NCI-H2227 (cell line): Measurements from ENCODE around the gene IGFBP7.

Source experiments
- DNase-seq: peaks from one replicate; lab custom pipeline; 2025; ENCODE audit not compliant: unreplicated experiment; lab: John Stamatoyannopoulos, UW

IGFBP7 gene

DNA sequence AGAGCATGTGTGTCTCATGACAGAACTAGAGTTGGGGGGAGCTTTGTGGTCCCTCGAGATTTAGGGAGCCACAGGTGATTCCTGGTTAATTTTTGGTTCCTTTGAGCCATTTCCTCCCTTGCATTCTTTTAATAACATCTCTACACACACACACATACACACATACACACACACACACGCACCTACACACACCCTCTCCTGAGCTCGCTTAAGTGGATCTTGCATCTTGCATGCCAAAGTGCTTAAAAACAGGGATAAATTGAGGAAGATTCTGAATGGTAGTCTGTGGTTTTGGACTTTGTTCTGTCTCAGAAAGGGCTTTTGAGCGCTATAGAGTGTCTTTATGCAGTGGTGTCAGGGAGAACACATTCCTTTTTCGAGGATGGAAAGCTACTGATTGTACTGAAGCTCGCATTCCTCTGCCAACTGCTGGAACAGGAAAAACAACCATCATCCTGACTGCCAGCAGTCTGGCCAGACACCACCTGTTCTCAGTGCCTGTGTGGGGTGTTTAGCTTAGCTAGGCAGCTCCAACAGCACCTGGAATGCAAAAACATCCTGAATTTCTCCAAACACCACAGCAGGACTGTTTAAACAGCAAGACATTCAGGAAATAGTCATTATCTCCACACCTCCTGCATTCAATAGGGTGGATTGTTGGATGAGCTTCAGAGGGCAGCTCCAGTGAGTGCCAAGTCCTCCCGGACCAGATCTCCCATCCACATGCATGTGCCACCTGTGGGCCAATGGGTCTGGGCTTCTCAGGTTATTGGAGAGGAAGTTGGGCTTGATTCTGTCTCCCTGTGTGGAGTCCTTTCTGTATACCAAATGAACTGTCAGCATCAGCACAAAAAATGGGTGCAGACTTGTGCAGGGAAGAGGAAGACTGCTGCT, 21.9 kb upstream of the IGFBP7 start:
- no peak for DNase-seq

DNA sequence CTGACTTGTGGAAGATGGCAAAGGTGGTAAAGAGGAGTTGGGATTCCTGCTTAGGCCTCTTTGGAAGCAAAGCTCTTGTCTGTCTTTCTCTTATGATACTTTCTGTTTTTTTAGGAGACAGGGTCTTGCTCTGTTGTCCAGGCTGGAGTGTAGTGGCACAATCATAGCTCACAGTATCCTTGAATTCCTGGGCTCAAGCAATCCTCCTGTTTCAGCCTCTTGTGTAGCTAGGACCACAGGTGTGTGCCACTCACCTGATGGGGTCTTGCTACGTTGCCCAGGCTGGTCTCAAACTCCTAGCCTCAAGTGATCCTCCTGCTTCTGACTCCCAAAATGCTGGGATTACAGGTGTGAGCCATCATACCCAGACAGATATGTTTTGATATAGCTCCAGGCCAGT, 19.3 kb upstream of the IGFBP7 start:
- no peak for DNase-seq

DNA sequence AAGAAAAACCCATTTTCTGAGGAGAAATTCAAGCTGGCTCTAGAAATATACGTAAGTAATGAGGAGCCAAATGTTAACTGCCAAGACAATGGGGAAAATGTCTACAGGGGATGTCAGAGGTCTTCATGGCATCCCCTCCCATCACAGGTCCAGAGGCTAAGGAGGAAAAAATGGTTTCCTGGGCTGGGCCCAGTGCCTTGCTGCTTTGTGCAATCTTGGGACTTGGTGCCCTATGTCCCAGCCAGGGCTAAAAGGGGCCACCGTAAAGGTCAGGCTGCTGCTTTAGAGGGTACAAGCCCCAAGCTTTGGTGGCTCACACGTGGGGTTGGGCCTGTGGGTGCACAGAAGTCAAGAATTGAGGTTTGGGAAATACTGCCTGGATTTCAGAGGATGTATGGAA, 17.2 kb upstream of the IGFBP7 start:
- DNase-seq = no peak

DNA sequence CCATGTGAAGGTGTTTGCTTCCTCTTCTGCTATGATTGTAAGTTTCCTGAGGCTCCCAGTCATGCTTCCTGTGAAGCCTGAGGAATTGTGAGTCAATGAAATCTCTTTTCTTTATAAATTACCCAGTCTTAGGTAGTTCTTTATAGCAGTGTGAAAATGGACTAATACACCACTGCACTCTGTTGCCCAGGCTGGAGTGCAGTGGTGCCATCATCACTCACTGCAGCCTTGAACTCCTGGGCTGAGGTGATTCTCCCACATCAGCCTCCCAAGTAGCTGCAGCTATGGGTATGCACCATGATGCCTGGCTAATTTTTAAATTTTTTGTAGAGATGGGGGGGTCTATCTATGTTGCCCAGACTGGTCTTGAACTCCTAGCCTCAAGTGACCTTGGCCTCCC, 15.8 kb upstream of the IGFBP7 start:
- DNase-seq = peak; percentile 7

DNA sequence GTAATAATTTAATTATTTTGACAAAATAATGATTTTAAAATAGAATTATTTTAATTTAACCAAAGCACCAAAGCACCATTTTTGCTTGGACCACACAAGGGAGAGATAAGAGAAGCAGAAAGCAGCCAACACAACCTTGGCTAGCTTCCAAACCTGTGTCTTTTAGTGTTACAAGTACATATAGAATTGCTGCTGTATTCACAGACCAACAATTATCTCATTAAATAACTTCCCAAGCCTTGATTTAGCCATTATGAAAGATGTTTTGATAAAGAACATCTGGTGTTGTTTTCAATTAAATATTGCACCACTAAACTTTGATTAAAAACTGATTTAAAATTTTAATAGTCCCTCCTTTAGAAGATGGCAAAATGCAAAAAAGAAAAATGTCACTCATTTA, 14.0 kb upstream of the IGFBP7 start:
- no peak for DNase-seq

DNA sequence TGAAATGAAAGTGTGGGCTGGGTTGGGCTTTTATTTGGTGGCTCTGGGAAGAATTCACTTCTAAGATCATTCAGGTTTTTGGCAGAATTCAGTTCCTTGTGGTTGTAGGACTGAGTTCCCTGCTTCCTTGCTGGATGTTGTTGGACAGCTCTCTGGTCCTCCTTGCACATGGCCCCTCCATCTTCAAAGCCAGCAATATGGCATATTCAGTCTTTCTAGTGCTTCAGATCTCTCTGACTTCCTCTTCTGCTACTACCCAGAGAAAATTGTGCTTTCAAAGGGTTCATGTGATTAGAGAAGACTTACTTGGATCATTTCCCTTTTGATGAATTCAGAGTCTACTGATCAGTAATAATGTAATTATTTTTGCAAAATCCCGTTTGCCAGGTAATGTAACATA, 12.8 kb upstream of the IGFBP7 start:
- no peak for DNase-seq

DNA sequence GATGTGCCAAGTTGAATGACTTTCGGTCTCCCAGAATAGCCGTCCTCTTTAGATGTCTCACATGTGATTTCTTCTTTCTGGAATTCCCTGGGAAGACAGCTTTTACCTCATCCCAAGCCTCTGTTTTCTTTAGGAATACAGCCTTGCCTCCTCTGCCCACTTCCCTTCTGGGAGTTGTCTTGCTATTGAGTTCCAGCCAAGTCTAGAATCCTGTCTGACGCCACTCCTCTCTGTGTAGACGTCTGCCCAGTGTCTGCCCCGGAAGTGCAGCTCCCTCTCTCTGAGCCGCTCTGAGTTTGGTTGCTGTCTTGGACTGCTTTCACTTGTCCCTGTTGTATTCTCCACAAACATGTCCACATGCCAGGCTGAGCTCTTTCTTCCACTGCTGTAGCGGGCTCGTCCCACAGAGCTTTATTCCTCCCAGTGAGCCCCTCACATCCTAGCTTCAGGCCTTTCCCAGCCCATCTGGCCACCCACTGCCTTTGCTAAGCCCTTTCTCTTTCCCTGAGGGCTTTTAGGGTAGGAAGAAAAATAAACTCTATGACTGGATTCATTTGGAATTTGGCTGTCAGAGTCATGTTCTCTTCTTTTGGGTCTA, 9.0 kb upstream of the IGFBP7 start:
- DNase-seq = no peak

DNA sequence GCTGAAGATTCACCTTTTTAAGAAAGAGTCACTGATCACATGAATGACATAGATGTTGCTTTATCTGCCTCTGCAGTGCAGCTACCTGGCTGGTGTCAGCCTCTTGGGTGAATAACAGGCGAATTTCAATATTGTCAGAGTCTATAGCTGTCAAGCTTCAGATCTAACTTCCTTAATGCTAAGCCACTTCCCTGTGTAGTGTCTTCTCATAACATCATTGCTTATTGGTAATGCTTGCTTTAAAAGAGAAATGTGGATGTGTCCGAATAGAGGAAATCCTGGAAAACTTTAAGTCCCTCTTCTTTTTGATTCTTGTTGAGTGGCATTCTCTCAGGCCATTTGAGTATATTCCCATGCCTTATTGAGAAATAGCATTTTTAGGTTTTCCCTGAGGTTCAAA, 7.3 kb upstream of the IGFBP7 start:
- no peak for DNase-seq

DNA sequence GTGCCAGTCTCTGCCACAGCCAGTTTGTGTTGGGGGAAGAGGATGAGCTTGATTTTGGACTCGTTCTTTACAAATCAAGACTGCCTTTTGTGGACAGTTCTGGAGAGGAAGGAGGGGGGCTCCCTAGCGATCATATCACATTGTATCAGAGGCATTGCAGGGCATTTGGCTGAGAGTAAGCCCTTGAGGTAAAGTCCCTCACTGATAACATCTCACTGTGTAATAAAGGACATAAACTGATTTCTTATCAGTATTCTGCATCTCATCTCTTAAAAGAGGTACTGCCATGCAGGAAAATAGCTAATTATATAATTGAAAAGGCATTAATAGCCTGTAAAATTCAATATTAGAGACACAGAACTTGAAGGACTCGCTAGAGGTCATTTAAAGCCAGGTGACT, 6.1 kb upstream of the IGFBP7 start:
- no peak for DNase-seq

DNA sequence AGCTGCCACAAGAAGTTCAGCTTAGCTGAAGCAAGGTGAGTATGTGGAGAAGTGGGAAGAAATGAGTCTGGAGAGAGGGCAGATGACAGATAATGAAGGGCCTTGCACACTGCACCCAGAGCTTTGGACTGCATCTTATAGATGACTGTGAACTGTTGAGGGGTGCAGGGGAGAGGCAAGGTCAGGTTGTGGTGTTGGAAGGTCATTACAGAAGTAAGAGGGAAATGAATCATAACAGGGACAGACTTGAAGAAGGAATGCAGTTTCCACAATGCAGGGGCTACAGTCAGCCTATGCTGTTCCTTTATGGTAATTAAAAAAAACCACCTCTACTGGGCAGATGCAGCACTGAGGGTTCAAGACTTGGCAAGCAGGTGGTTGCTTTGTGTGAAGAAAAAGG, 4.8 kb upstream of the IGFBP7 start:
- no peak for DNase-seq

DNA sequence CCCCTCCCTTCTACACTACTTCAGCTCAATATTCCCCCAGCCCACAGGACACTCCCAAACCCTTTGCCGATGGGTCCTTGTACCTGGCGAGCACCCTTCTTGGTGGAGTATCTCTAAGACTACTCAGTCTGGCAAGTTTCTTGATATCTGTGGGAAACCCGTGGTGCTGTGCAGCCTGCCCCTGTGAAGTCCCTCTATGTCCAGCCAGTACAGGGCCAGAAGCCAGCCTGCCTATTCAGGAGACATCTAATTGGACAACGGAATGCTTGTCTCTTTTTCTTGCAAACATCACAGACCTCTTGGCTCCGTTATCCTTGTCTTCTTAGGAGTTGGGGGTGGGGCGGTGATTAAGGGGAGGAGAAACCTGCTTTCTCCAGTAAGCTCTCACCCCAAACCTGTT, 3.7 kb upstream of the IGFBP7 start:
- no peak for DNase-seq

DNA sequence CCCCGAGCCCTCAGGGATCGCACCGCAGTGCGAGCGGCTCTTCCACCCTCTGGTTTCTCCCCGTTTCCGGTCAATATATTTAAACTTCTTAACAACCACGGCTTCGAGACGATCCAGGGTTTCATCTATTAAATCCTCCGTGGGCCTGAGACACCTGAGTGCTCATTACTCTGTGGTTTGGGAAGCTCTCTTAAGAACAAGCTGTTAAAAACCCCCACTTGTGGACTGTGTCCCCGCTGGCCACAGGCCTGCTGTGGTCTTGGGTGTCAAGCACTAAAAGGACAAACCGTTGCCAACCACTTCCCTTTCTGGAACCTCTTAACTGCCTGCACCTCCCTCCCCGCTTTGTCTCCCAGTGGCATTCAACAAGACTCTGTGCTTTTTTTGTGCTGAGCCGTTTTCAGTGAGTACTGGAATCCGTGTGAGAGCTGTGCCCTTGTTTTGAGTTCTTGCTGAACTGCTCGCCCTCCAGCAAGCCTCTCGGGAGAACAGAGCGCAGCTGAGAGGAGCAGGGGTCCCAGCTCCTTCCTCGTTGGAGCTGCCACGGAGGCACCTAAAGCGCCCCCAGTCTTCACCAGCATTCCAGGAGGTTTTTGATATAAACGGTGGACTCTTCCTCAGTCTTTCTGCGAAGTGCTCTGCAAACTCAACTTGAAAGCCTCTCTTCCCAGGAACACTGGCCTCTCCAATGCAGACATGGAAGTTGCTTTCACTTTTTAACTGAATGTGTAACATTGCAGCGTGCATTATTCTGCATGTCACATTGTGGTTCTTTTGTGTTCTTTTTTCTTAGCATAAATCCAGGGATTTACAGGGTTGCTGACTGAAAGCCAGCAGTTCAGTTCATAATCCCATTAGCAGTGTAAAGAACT, 691 bp upstream of the IGFBP7 start:
- DNase-seq = no peak

DNA sequence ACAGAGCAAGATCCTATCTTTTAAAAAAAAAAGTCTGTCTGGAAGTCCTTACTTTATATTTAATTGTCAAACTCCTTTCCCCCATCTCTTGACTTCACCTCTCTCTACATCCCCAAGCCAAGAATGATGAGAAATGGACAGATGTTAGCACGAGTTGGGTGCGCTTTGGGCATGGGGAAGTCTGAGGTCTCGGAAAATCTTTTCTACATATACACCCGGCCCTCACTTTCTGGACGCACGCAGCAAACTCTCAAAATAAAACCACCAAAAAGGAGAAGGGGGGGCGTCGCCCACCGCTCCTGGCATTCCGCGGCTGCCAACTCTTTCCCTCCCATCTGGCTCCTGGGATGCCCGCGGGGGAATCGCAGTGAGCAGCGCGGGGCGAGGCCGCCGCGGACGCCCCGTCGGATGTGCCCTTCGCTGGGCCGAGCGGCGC, 756 bp downstream of the IGFBP7 start:
- no peak for DNase-seq

DNA sequence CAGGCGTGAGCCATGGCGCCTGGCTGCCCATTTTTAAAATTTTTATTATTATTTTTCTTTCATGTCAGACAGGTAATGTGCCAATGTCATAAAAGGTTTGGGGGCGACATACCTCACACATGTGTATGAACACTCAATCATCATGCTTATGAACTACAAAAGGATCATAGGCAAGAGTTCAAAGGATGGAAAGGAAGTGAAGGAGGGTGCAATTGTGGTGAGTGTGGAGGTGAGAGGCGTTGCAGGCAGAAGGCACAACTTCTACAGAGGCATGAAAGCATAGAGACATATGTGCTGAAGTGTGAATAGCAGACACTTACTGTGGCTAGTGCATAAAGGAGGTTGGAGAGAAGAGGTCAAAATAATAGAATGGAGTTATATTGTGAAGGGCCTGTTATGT, 4.0 kb downstream of the IGFBP7 start:
- DNase-seq = no peak

DNA sequence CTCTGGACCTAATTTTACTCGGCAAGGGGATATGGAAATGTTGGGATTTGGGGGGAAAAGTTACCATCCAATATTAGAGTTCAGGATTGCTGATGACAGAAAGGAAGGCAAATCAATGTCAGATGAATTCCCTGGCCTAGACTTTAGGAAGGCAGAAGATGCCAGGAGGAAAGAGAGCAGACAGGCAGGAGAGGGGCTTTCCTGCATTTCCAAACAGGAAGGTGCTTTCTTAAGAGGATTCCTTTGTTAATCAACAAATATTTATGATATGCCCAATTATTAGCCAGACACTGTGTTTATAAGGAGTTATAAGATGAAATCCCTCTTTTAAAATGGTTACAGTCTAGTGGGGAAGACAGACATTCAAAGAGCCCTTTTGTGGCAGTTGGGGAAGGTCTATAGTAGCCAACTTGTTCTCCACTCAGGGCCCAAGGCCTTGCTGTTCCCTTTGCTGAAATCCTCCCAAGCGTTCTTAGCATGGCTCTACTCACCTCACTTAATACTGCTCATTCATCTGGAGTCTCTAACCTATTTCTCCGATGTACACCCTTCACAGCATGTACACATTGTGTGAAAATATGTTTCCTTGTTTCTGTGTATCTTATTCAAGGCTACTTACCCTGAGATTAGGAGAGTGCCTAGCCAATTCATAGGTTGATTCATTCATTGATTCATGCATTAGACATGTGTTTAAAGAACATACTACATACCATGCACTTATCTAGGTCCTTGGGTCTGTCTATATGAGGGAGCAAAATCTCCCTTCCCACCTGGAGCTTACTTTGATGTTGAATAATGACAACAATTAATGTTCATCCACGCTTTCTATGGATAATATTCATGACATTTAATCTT, 5.3 kb downstream of the IGFBP7 start:
- DNase-seq = no peak

DNA sequence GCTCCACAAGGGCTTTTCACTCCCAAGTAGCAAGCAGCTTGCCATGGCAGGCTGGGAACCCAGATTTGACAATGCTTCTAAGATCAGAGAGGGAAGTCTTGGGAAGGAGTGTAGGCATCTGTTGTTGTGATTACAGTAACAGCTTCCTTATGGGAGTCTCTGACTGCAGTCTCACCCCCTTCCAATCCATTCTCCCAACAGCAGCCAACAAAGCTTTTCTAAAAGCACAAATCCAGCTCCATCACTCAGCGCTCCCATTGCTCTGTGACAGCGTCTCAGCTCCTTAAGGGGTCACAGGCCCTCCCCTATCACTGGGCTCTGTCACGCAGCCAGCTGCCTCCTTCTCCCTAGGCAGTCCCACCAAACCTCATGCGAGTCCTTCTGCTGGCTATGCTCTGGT, 7.1 kb downstream of the IGFBP7 start:
- DNase-seq = no peak

DNA sequence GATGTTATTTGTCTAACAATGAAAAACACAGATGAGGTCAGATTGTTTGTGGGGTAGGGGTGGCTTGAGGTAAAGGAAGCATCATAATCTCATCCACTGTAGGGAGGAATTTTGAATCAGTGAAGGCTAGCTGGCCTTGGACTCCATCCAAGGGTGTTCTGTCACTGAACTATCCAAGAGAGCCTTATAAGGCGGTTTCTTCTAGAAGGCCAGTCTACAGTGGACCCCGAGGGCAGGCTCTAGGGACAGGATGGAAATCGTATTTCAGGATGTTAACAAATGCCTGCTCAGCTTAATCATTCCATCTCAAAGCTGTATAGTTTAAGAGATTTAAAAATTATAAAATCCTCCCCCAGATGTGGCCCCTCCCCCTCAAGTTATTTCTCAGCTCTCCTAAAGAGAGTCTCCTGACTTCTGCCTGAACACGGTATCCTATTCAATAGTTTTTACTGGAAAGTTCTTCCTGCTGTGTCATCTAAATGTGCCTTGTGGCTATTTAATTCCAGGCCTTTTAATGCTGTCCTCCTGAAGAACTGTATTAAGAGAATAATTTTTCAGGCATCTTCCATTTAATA, 8.0 kb downstream of the IGFBP7 start:
- DNase-seq = no peak

DNA sequence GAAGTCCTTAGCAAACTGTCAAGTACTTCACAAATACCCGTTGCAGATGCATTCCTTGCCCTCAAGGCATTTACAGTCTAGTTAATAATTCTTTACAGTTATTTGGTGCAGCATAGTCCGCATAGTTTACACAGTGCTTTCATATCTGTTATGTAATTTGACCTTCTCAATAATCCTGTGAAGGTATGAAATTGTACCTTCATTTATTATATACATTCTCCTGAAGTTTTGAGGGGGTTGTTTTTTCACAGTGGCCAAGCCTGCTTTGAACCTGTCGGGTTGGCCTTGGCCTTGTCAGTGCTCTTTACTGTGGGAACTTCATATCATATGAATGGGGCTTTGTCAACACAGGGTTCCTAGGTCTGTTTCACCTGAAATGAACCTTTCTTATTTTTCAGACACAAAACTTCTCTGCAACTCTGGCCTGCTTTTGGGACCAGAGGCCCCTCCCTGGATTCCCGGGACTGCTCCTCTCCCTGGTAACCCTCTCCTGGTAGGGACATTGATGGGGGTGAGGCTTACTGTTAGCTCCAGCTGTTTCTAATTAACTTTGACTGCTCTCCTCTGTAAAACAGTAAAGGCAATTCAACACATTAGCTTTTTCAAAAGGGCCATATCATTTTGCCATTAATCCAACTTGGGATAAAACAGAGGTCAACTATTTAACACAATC, 9.1 kb downstream of the IGFBP7 start:
- no peak for DNase-seq

DNA sequence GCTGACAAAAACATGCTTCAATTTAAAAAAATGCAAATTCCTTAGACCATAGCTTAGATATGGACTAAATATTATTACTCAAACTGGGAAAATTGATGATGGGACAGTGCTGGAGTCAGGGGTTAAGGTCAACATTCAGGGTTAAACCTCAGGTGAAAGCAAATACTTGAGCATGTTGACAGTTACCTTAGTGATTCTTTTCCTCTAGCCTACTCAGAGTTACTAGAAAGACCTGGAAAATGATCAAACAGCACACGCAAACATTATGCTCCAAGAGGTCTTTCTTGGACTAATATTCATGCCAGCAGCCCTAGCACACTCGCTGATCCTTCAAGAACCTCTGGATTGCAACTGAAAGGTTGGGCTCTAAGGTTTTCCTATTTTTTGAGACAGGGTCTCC, 10.8 kb downstream of the IGFBP7 start:
- DNase-seq = no peak

DNA sequence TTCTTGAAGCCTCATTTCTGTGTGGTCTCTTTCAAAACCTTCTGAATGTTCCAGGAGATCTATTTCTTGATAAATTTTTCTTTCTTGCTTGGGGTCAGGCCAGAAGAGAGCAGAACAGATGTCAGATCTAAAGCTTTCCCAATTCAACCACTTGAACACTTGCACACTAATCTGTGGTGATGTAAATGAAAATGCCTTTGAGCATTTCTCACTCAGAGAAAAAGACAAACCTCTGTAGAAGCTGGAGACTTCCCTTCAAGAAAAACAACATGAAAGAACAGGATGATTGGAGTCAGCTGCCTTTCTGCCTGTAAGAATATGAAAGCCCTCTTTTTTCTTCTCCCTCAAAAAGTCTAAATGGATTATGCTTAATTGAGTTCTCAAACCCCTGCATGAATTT, 11.2 kb downstream of the IGFBP7 start:
- no peak for DNase-seq
